Endothelial cell of umbilical vein (primary cell): ENCODE data around the gene GNAQ. TPM values are rescaled to one million over a fixed set of nuclear protein-coding genes. Genes with fewer than 3 reads are reported as not detected.
A peak's percentile ranks its signal among the peaks of the same experiment; 100 is the strongest.

ENCODE experiments used
- BruUV-seq: library from RNA; stranded (reverse); fragments of 400-500 nt; replicated peaks from 2 replicates; lab custom pipeline; 2021; lab: Mats Ljungman, UMichigan
- CTCF ChIA-PET: fragments of 300-600, 350-600 bp; sonication (Branson Sonifier 250); formaldehyde crosslinking; loops from one replicate; lab custom pipeline; 2021; ENCODE audit warnings: antibody characterized with exemption, inconsistent platforms; lab: Charles Lee
- POLR2A ChIA-PET: fragments of 300-600, 350-600 bp; sonication (Branson Sonifier 250); formaldehyde crosslinking; loops from one replicate; lab custom pipeline; 2021; ENCODE audit warnings: antibody characterized with exemption, inconsistent platforms; lab: Charles Lee
- DNase-seq: peaks from one replicate; pipeline ENCODE4 v3.0.0-alpha.2; 2011; ENCODE audit warnings: low read depth, low spot score
- FAIRE-seq: peaks from 2 replicates; lab custom pipeline; 2011; peaks lifted over from hg19 to GRCh38; lab: Jason Lieb, UNC
- H2AFZ ChIP-seq: 2 replicates; pipeline ENCODE4 v1.6.0; 2012; ENCODE audit warnings: low read depth, low read length, control low read depth, inconsistent platforms
- H3K27ac ChIP-seq: 2 replicates; pipeline ENCODE4 v1.5.1; 2011; ENCODE audit warnings: low read depth, mild to moderate bottlenecking, control low read depth, low read length, moderate library complexity; ENCODE audit not compliant: insufficient read depth
- H3K27me3 ChIP-seq, 2 experiments: 2 replicates each; pipeline versions ENCODE4 v1.6.0 to v1.6.1; 2011; ENCODE audit warnings: low read length in 2 of 2, mixed read lengths in 1 of 2; ENCODE audit not compliant: control insufficient read depth in 2 of 2, insufficient read depth in 2 of 2
- H3K36me3 ChIP-seq, 2 experiments: 2 replicates in 1 of 2; 3 replicates in 1 of 2; pipeline ENCODE4 v1.5.1; 2011; ENCODE audit warnings: low read length in 2 of 2, mild to moderate bottlenecking in 1 of 2, moderate library complexity in 1 of 2; ENCODE audit not compliant: control insufficient read depth in 2 of 2, insufficient read depth in 2 of 2; ENCODE audit errors: extremely low read depth in 1 of 2
- H3K4me1 ChIP-seq: 3 replicates; pipeline ENCODE4 v1.5.1; 2011; ENCODE audit warnings: mild to moderate bottlenecking, low read length; ENCODE audit not compliant: control insufficient read depth, insufficient read depth; ENCODE audit errors: extremely low read depth
- H3K4me2 ChIP-seq: 2 replicates; pipeline ENCODE4 v1.6.1; 2011; ENCODE audit warnings: low read length, control low read depth, mixed read lengths; ENCODE audit not compliant: insufficient read depth
- H3K4me3 ChIP-seq, 3 experiments: fragments of 200-600 bp in 1 of 3; sonication (generic), shearing (Covaris generic) in 1 of 3; replicated peaks in 1 of 3; 2 replicates each; pipeline ENCODE4 v1.5.1; 2011 to 2016; ENCODE audit warnings: control low read depth in 3 of 3, low read length in 3 of 3, mild to moderate bottlenecking in 2 of 3, inconsistent platforms in 1 of 3, low read depth in 1 of 3, moderate library complexity in 1 of 3; ENCODE audit not compliant: insufficient read depth in 1 of 3
- H3K79me2 ChIP-seq: 2 replicates; pipeline ENCODE4 v1.6.0; 2012; ENCODE audit warnings: low read length, inconsistent platforms; ENCODE audit not compliant: control insufficient read depth, insufficient read depth
- H3K9ac ChIP-seq: replicated peaks from 2 replicates; pipeline ENCODE3; 2011; ENCODE audit warnings: low read length, control low read depth; ENCODE audit not compliant: insufficient read depth; ENCODE audit errors: extremely low read depth
- H3K9me1 ChIP-seq: replicated peaks from 3 replicates; pipeline ENCODE4 v1.6.0; 2011; ENCODE audit warnings: mild to moderate bottlenecking, low read length; ENCODE audit not compliant: control insufficient read depth, insufficient read depth; ENCODE audit errors: extremely low read depth
- H3K9me3 ChIP-seq: replicated peaks from 2 replicates; pipeline ENCODE4 v1.5.1; 2012; ENCODE audit warnings: low read length, inconsistent platforms; ENCODE audit not compliant: control insufficient read depth, insufficient read depth
- H4K20me1 ChIP-seq: replicated peaks from 2 replicates; pipeline ENCODE3; 2011; ENCODE audit warnings: mild to moderate bottlenecking, low read length; ENCODE audit not compliant: control insufficient read depth, insufficient read depth; ENCODE audit errors: extremely low read depth
- CTCF ChIP-seq, 2 donors: IDR thresholded peaks; 1 replicate in 1 of 2; 2 replicates in 1 of 2; pipeline ENCODE4 v1.5.1; 2011; ENCODE audit warnings: low read length in 2 of 2, mild to moderate bottlenecking in 2 of 2, moderate library complexity in 2 of 2, control low read depth in 1 of 2, inconsistent platforms in 1 of 2, low read depth in 1 of 2; ENCODE audit not compliant: insufficient read depth in 1 of 2; ENCODE audit errors: extremely low read depth in 1 of 2
- EZH2 ChIP-seq: IDR thresholded peaks from 2 replicates; pipeline ENCODE4 v1.6.1; 2012; ENCODE audit warnings: borderline replicate concordance, low read depth, mild to moderate bottlenecking, moderate library complexity, low read length, inconsistent platforms; ENCODE audit not compliant: severe bottlenecking
- GATA2 ChIP-seq: IDR thresholded peaks from 2 replicates; pipeline ENCODE4 v1.7.0; 2011; ENCODE audit warnings: low read depth, mild to moderate bottlenecking, moderate library complexity, mixed read lengths, low read length; ENCODE audit not compliant: insufficient read length, insufficient read depth
- JUN ChIP-seq: IDR thresholded peaks from 2 replicates; pipeline ENCODE4 v1.6.1; 2011; ENCODE audit warnings: borderline replicate concordance, low read depth; ENCODE audit not compliant: insufficient read length, insufficient read depth
- MAX ChIP-seq: IDR thresholded peaks from 2 replicates; pipeline ENCODE4 v1.6.1; 2011; ENCODE audit not compliant: insufficient read depth, insufficient read length
- MYC ChIP-seq: IDR thresholded peaks from one replicate; pipeline ENCODE4 v1.6.1; 2011; ENCODE audit warnings: mild to moderate bottlenecking, low read depth, low read length
- POLR2A ChIP-seq: IDR thresholded peaks from 2 replicates; pipeline ENCODE4 v1.6.1; 2012; ENCODE audit warnings: low read depth, mild to moderate bottlenecking, control low read depth, low read length
- POLR2AphosphoS5 ChIP-seq: IDR thresholded peaks from 2 replicates; pipeline ENCODE4 v1.6.1; 2012; ENCODE audit warnings: low read depth, mild to moderate bottlenecking, control low read depth, low read length, moderate library complexity; ENCODE audit not compliant: insufficient read depth
- dilution Hi-C: fragments of 300-500 bp; cut with MboI; formaldehyde crosslinking; loops from one replicate; pipeline ENCODE4 v1.15.0; 2019; ENCODE audit warnings: low sequenced_read_pairs; ENCODE audit not compliant: extremely low pct_ligation_motif_present
- intact Hi-C: fragments of 100-400 bp; cut with micrococcal nuclease; formaldehyde crosslinking; loops from one replicate; pipeline ENCODE4 v1.10.0; 2022
- polyA plus RNA-seq, 4 experiments: library from polyadenylated mRNA; depleted of rRNA in 3 of 4; stranded (reverse) in 3 of 4; unstranded in 1 of 4; fragments of >200 nt; gene quantifications; 2 replicates each; pipeline versions ENCODE4 v1.2.1 to v1.2.3, GENCODE V29; 2011 to 2012; ENCODE audit warnings: missing spikeins in 1 of 4
- total RNA-seq: library from RNA; stranded (reverse); gene quantifications from 2 replicates; pipeline ENCODE4 v1.2.3, GENCODE V29; 2021

Gene GNAQ
- total and polyA plus RNA-seq, 2 donors (not counting 3 experiments of a cell fraction or from before 2014, with no cell fraction given) = 26.1 to 67.3 TPM

- Histone ChIP-seq H3K4me3 (peak overlapping the region; percentile 88 to 95 (median 91)), H4K20me1 (peaks cover 4% of the 10 kb centered on the region), H3K9me1 (no peaks in the 10 kb centered on the region), H3K36me3 (no peaks in the 10 kb centered on the region), H3K9ac (peak overlapping the region; percentile 74), H3K9me3 (no peaks in the 10 kb centered on the region), H3K4me1 (peaks cover 52% of the 10 kb centered on the region), H3K4me2 (peak overlapping the region; percentile 91), H3K79me2 (peaks cover 72% of the 10 kb centered on the region), H2AFZ (no peak overlapping the region), H3K27me3 (no peaks in the 10 kb centered on the region), H3K27ac (peak overlapping the region; percentile 22)
- intact Hi-C loops (loop anchor here (1.0 kb wide), 1 partner anchor 31 kb away; no protein-coding TSS in a partner anchor), dilution Hi-C loops (no loop called here)
- no peak for TF ChIP-seq GATA2
- TF ChIP-seq CTCF (IDR thresholded peaks at IDR 0.05; ENCODE audit: extremely low read depth in 1 of 2, insufficient read depth in 1 of 2, low read depth in 1 of 2, low read length in 2 of 2) = no peak
- TF ChIP-seq MAX = no peak
- no peak for TF ChIP-seq MYC
- DNase-seq = peak; percentile 44
- ChIA-PET CTCF (interaction anchor here (1.0 to 14.2 kb wide), 5 partner anchors 26 to 572 kb away, joined by 3 to 431 read pairs (median 3); no protein-coding TSS in a partner anchor), POLR2A (interaction anchor here (0.6 to 1.2 kb wide), 2 partner anchors 52 to 62 kb away, joined by 3 to 4 read pairs; no protein-coding TSS in a partner anchor)
- no peak for FAIRE-seq
- BruUV-seq = no TSS peak
Observed at GRCh38 chr9:78028926-78029325, 2.7 kb downstream of the GNAQ start.

DNA sequence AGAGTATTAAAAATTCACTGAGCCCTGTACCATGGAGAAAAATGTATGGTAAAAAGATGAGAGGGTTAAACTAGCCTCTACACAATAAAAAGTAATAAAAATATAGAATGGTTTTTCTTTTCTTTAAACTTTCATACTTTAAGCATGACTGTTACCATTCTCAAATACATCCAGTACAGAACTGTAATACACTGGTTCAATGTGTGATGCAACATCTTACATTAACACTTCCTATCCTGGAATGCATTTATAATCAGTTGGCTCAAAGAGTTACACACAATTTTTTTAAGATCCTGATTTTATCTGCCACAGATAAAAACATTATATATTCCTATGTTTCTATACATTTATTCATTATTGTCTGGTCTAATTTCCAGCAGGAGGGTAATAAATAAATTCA is 4.7 kb downstream of the GNAQ start:
- ChIA-PET CTCF (interaction anchor here (0.9 to 7.7 kb wide), 5 partner anchors 8 to 50 kb away, joined by 3 to 81 read pairs (median 4); no protein-coding TSS in a partner anchor), POLR2A (no interaction called here)
- Histone ChIP-seq H3K4me2 (no peak overlapping the region), H3K79me2 (peaks cover 91% of the 10 kb centered on the region), H2AFZ (no peak overlapping the region), H3K4me1 (peaks cover 55% of the 10 kb centered on the region), H3K27me3 (no peaks in the 10 kb centered on the region), H3K36me3 (no peaks in the 10 kb centered on the region), H3K9me3 (no peaks in the 10 kb centered on the region), H4K20me1 (peaks cover 4% of the 10 kb centered on the region), H3K9ac (no peak overlapping the region), H3K4me3 (no peak overlapping the region), H3K9me1 (no peaks in the 10 kb centered on the region), H3K27ac (no peak overlapping the region)
- FAIRE-seq (no peak), DNase-seq (no peak)
- no TSS peak for BruUV-seq
- intact Hi-C loops (no loop called here), dilution Hi-C loops (no loop called here)
- no peak for TF ChIP-seq POLR2AphosphoS5
- TF ChIP-seq JUN = no peak
- no peak for TF ChIP-seq MAX
- no peak for TF ChIP-seq POLR2A
- no peak for TF ChIP-seq GATA2
- TF ChIP-seq EZH2 = no peak
